ENCODE data around the gene TAF1A. TPM values are rescaled to one million over a fixed set of nuclear protein-coding genes. Genes with fewer than 3 reads are reported as not detected.

The TAF1A gene
- 10 to 100 TPM in 1 of 3 donors, 1 to 10 TPM in 2; 5.2 to 10.4 (median 7.1) TPM for total RNA-seq
- total RNA-seq (2013) = 22.2 TPM

- Mint-ChIP-seq H3K27me3 (ENCODE audit: low read depth in 2 of 2) (peaks cover 0 to 2% of the 10 kb centered on the region in 2 donors), H3K4me3 (peak within 1 kb of the TSS; percentile 99), H3K4me1 (peaks cover 27 to 33% of the 10 kb centered on the region in 2 donors), H3K9me3 (no peaks in the 10 kb centered on the region), H3K27ac (peak within 1 kb of the TSS; percentile 96), H3K36me3 (peaks cover 14% of the 10 kb centered on the region)
- WGBS (ENCODE audit: insufficient coverage) = under 1% methylated on average over 41 of the region's 41 CpGs
- Histone ChIP-seq H3K4me3 (ENCODE audit: low read length) (peak within 1 kb of the TSS; percentile 74), H3K27me3 (ENCODE audit: control insufficient read depth, insufficient read depth, low read length) (no peaks in the 10 kb centered on the region), H3K4me1 (ENCODE audit: control insufficient read depth, insufficient read depth, low read length) (peaks cover 9% of the 10 kb centered on the region), H3K9me3 (ENCODE audit: control insufficient read depth, insufficient read depth, low read length) (no peaks in the 10 kb centered on the region), H3K27ac (ENCODE audit: low read length) (peak within 1 kb of the TSS; percentile 80), H3K36me3 (ENCODE audit: control insufficient read depth, insufficient read depth, low read length) (peaks cover 6% of the 10 kb centered on the region)
- intact Hi-C loops (cut with micrococcal nuclease) = loop anchor here (1.0 to 5.0 kb wide), 3 partner anchors 28 to 123 kb away; partner anchors contain the start of genes AIDA and BROX
- DNase-seq (peak; percentile 75 to 92), ATAC-seq (peak; percentile 98 to 100 (median 99))
- TF ChIP-seq CTCF (IDR thresholded peaks at IDR 0.05) = no peak
Measured at GRCh38 chr1:222589462-222590302, at the start of gene TAF1A. Gene TAF1A, minus strand, starts transcription at chr1:222589933.

GRCh38 chr1:222634180-222635013, 44.7 kb upstream of the TAF1A start:
- Histone ChIP-seq H3K27me3 (ENCODE audit: control insufficient read depth, insufficient read depth, low read length) (no peaks in the 10 kb centered on the region), H3K4me1 (ENCODE audit: control insufficient read depth, insufficient read depth, low read length) (no peaks in the 10 kb centered on the region), H3K36me3 (ENCODE audit: control insufficient read depth, insufficient read depth, low read length) (peaks cover 14% of the 10 kb centered on the region), H3K4me3 (ENCODE audit: low read length) (no peak overlapping the region), H3K9me3 (ENCODE audit: control insufficient read depth, insufficient read depth, low read length) (no peaks in the 10 kb centered on the region), H3K27ac (ENCODE audit: low read length) (no peak overlapping the region)
- Mint-ChIP-seq H3K36me3 (peaks cover 19% of the 10 kb centered on the region), H3K27me3 (ENCODE audit: low read depth in 2 of 2) (no peaks in the 10 kb centered on the region), H3K4me1 (peaks cover 0 to 8% of the 10 kb centered on the region in 2 donors), H3K4me3 (no peak overlapping the region), H3K9me3 (no peaks in the 10 kb centered on the region), H3K27ac (peak overlapping the region in 1 of 2 donors; percentile 33)
- intact Hi-C loops (cut with micrococcal nuclease) = loop anchor here (1.0 kb wide), 2 partner anchors 45 to 169 kb away; partner anchors contain the start of gene TAF1A
- DNase-seq = peak in 1 of 2 donors; percentile 90
- ATAC-seq = peak; percentile 88 to 98 (median 89)
- 51% methylated on average over 6 of the region's 7 CpGs for WGBS (ENCODE audit: insufficient coverage)
- peak; percentile 98 for TF ChIP-seq CTCF (IDR thresholded peaks at IDR 0.05)

- WGBS (ENCODE audit: insufficient coverage) = 100% methylated on average over 1 of the region's 2 CpGs
- Histone ChIP-seq H3K27me3 (ENCODE audit: control insufficient read depth, insufficient read depth, low read length) (no peaks in the 10 kb centered on the region), H3K9me3 (ENCODE audit: control insufficient read depth, insufficient read depth, low read length) (no peaks in the 10 kb centered on the region), H3K27ac (ENCODE audit: low read length) (no peak overlapping the region), H3K36me3 (ENCODE audit: control insufficient read depth, insufficient read depth, low read length) (peaks cover 17% of the 10 kb centered on the region), H3K4me3 (ENCODE audit: low read length) (no peak overlapping the region), H3K4me1 (ENCODE audit: control insufficient read depth, insufficient read depth, low read length) (no peaks in the 10 kb centered on the region)
- Mint-ChIP-seq H3K4me3 (no peak overlapping the region), H3K36me3 (peaks cover 35% of the 10 kb centered on the region), H3K27ac (no peak overlapping the region), H3K27me3 (ENCODE audit: low read depth in 2 of 2) (no peaks in the 10 kb centered on the region), H3K9me3 (no peaks in the 10 kb centered on the region), H3K4me1 (peaks cover 0 to 8% of the 10 kb centered on the region in 2 donors)
- intact Hi-C loops (cut with micrococcal nuclease) = no loop called here
- TF ChIP-seq CTCF (IDR thresholded peaks at IDR 0.05) = no peak
- ATAC-seq (no peak), DNase-seq (no peak)
Measured at GRCh38 chr1:222632749-222633148, 43.0 kb upstream of the TAF1A start.
